Myometrial cell (primary cell): ENCODE data around the gene MRPL11. TPM values are rescaled to one million over a fixed set of nuclear protein-coding genes. Genes with fewer than 3 reads are reported as not detected.

ENCODE experiments used
- total RNA-seq: library from RNA; depleted of rRNA; stranded (reverse); fragments of >200 nt; gene quantifications from 2 replicates; pipeline ENCODE4 v1.2.3, GENCODE V29; 2015

The MRPL11 gene
- 63.1 and 66.9 TPM in 2 replicates for total RNA-seq

GRCh38 chr11:66438504-66439466, at the start of gene MRPL11:
Gene MRPL11 (minus strand): TSS chr11:66438848. CDS start chr11:66438754, 94 bp downstream.

GRCh38 chr11:66480117-66480938, 41.7 kb upstream of the MRPL11 start, which contains the start of gene DPP3:
Gene DPP3 (plus strand): TSS chr11:66480434. CDS start chr11:66482201, 1,767 bp downstream.

GRCh38 chr11:66466225-66467033, 27.8 kb upstream of the MRPL11 start, which contains the start of gene PELI3:
Gene PELI3 (plus strand): TSS chr11:66466905. CDS start chr11:66468129, 1,224 bp downstream.

GRCh38 chr11:66420671-66421476, 17.8 kb downstream of the MRPL11 start, which contains the start of gene NPAS4:
Gene NPAS4 (plus strand): TSS chr11:66421035. CDS start chr11:66421180, 145 bp downstream.

Other genes starting within 250 kb of the MRPL11 start
- 13.0 and 16.3 TPM in 2 replicates for gene KLC2, start 181.1 kb downstream of the MRPL11 start, total RNA-seq
- gene RAB1B, start 170.2 kb downstream of the MRPL11 start, total RNA-seq: 165 and 169 TPM in 2 replicates
- gene CNIH2, start 160.7 kb downstream of the MRPL11 start, total RNA-seq: 0.29 TPM in 1 of 2 replicates, not detected in the other
- 239 and 330 TPM in 2 replicates for gene YIF1A, start 149.7 kb downstream of the MRPL11 start, total RNA-seq
- gene TMEM151A, start 147.0 kb downstream of the MRPL11 start, total RNA-seq: not detected in 2 replicates
- 93.4 and 98.0 TPM in 2 replicates for gene CD248, start 121.8 kb downstream of the MRPL11 start, total RNA-seq
- 58.8 and 68.3 TPM in 2 replicates for gene RIN1, start 102.4 kb downstream of the MRPL11 start, total RNA-seq
- 64.0 and 74.1 TPM in 2 replicates for gene BRMS1, start 93.7 kb downstream of the MRPL11 start, total RNA-seq
- gene B4GAT1, start 91.2 kb downstream of the MRPL11 start, total RNA-seq: 45.0 and 50.2 TPM in 2 replicates
- gene SLC29A2, start 67.1 kb downstream of the MRPL11 start, total RNA-seq: 0.71 and 1.2 TPM in 2 replicates
- not detected in 2 replicates for gene NPAS4, start 17.8 kb downstream of the MRPL11 start, total RNA-seq
- gene PELI3, start 28.1 kb upstream of the MRPL11 start, total RNA-seq: 5.3 and 6.3 TPM in 2 replicates
- 60.1 and 79.0 TPM in 2 replicates for gene DPP3, start 41.6 kb upstream of the MRPL11 start, total RNA-seq
- gene BBS1, start 71.8 kb upstream of the MRPL11 start, total RNA-seq: 30.8 and 39.8 TPM in 2 replicates
- 23.9 and 28.5 TPM in 2 replicates for gene ZDHHC24, start 107.2 kb upstream of the MRPL11 start, total RNA-seq
- under 0.01 and 0.18 TPM in 2 replicates for gene ACTN3, start 108.1 kb upstream of the MRPL11 start, total RNA-seq
- 9.5 and 14.5 TPM in 2 replicates for gene CTSF, start 129.8 kb upstream of the MRPL11 start, total RNA-seq
- gene CCDC87, start 154.2 kb upstream of the MRPL11 start, total RNA-seq: under 0.01 and 0.35 TPM in 2 replicates
- 32.4 and 40.1 TPM in 2 replicates for gene CCS, start 154.3 kb upstream of the MRPL11 start, total RNA-seq
- 34.2 and 34.9 TPM in 2 replicates for gene RBM14, start 177.8 kb upstream of the MRPL11 start, total RNA-seq
- gene RBM4, start 199.9 kb upstream of the MRPL11 start, total RNA-seq: 96.6 and 136 TPM in 2 replicates
- 21.0 and 22.3 TPM in 2 replicates for gene RBM4B, start 239.0 kb upstream of the MRPL11 start, total RNA-seq